Stimulated activated CD4-positive, alpha-beta T cell treated with anti-CD3 and anti-CD28 coated beads, TNF-alpha, amount 100 ng/mL, for 24 hours (primary cell): Measurements from ENCODE around the gene ABCA7.
"Not testable (repeated sequence)": the region's sequence is repeated elsewhere in the genome, so short reads cannot be mapped to it uniquely, and the experiment has no call there.

Experiments used
- DNase-seq, 3 experiments: peaks; one replicate each; pipeline ENCODE4 v3.0.0-alpha.2; 2020; ENCODE audit warnings: low read depth in 3 of 3

The ABCA7 gene

DNA sequence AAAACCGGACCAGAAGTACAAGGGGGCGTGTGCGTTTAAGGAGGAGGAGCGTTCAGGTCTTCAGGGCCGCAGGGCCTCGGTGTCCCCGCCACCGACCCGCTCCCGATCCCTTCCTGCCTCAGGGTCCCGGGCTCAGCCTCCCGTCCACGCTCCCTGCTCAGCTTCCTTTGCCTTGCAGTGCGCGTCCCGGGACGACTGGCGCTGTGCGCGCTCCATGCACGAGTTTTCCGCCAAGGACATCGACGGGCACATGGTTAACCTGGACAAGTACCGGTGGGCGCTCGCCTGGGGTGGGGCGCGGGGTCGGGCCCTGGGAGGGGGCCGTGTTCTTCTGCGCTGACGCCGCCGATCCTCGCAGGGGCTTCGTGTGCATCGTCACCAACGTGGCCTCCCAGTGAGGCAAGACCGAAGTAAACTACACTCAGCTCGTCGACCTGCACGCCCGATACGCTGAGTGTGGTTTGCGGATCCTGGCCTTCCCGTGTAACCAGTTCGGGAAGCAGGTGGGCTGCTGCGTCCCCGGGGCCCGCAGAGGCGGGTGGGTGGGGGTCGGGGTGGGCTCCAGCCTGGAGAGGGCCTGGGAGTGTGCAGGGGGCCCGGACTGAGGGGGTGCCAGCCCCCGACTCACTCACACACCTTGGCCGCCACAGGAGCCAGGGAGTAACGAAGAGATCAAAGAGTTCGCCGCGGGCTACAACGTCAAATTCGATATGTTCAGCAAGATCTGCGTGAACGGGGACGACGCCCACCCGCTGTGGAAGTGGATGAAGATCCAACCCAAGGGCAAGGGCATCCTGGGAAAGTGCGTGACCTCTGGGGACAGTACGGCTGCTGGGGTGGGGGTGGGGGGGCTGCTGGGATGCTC, 65.3 kb downstream of the ABCA7 start:
- no peak for DNase-seq

- no peak for DNase-seq
These were observed 66.2 kb downstream of the ABCA7 start for GRCh38 chr19:1105873-1106840.

GRCh38 chr19:1106841-1107660, 67.1 kb downstream of the ABCA7 start:
- no peak for DNase-seq

GRCh38 chr19:1107661-1108261, 67.9 kb downstream of the ABCA7 start:
- no peak for DNase-seq

- no peak for DNase-seq
These were observed 68.6 kb downstream of the ABCA7 start for GRCh38 chr19:1108291-1109031.

- DNase-seq: no peak
These were observed 69.2 kb downstream of the ABCA7 start for GRCh38 chr19:1109032-1109551.

DNA sequence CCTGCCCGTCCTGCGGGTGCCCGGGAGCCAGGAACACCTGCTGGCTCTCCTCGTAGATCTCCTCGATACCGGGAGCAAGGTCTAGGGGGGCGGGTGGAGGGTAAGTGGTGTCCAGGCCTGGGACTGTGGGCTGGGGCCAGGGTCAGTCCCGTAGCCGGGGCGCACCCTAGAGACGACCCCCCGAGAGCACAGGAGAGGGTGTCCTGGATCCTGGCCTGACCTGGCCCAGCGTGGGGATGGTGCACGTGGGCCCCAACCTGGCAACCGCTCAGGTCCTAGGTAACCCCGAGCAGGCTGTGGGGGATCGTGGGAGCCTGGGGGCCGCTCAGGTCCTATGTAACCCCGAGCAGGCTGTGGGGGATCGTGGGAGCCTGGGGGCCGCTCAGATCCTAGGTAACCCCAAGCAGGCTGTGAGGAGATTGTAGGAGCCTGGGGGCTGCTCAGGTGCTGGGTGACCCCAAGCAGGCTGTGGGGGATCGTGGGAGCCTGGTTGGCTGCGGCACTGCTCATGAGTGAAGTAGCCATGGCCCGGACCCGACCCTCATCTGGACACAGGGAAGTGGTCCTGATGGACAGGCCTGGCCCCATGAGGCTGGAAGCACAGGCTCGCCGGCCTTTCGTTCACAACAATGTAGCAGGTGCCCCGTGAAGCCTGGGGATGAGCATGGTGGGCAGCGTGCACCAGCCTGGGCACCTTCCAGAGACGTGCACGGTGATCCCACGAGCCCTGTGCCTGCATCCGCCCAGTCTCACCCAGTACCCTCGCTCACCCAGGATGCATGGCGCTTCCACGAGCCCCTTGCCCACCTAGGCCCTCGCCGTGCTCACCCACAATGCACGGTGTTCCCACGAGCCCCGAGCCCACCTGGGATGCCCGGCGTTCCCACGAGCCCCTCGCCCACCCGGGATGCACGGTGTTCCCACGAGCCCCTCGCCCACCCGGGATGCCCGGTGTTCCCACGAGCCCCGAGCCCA, 70.1 kb downstream of the ABCA7 start:
- DNase-seq: no peak

- DNase-seq: no peak
These were observed 71.1 kb downstream of the ABCA7 start for GRCh38 chr19:1110809-1111640.

DNA sequence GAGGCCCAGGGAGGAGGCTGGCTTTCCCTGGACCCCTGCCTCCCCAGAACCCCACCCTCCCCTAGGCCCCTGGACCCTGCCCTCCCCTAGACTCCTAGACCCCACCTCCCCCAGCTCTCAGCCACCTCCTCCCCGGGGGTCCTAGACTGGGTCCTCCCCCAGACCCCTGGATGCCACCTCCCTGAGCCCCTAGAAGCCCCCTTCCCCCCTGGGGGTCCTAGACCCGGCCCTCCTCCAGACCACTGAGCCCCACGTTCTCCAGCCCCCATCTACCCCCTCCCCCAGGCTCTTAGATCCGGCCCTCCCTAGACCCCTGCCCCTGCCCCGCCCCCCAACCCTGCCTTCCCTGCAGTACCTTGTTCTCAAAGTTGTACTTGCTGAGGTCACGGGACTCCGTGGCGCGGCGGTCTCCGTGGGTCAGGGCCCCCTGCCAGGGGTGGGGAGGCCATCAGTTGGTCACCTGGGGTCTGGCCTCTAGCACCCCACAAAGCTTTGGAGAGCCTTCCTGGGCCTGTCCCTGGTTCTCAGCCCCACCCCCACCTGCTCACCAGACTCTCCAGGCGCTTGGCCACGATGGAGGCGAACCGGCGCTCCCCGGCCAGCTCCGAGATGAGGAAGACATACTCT, 71.8 kb downstream of the ABCA7 start:
- DNase-seq: no peak

DNA sequence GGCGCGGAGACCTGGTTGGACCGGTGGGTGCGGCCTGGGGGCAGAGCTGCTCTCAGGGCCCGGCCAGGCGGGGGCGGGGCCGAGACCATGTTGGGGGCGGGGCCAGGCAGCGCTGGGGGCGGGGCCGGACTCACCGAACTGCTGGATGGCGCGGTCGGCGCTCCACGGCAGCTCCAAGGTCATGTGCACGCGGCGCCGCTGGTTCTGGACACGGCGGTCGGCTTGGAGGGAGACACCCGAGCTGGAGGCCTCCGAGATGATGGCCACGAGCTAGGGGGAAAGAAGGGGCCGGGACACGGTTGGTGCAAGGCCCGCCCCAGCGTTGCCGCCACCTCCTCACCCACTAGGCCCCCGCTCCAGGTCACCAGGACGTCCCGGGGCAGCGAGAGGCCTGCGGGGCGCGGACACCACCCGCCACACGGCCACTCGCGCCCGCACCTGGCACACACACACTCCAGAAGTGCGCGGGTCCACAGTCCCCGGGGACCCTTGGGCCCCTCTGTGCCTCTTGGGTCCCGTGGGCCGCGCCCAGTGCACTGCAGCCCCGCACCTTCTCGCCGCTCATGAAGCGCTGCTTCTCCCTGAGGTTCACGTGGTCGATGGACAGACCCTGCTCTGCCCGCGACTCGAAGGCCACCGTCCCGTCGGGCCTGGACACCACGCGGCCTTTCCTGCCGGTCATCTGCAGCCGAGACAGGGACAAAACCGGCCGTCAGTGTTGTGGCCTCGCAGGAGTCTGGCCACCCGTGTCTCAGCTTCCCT, 72.5 kb downstream of the ABCA7 start:
- no peak for DNase-seq

DNA sequence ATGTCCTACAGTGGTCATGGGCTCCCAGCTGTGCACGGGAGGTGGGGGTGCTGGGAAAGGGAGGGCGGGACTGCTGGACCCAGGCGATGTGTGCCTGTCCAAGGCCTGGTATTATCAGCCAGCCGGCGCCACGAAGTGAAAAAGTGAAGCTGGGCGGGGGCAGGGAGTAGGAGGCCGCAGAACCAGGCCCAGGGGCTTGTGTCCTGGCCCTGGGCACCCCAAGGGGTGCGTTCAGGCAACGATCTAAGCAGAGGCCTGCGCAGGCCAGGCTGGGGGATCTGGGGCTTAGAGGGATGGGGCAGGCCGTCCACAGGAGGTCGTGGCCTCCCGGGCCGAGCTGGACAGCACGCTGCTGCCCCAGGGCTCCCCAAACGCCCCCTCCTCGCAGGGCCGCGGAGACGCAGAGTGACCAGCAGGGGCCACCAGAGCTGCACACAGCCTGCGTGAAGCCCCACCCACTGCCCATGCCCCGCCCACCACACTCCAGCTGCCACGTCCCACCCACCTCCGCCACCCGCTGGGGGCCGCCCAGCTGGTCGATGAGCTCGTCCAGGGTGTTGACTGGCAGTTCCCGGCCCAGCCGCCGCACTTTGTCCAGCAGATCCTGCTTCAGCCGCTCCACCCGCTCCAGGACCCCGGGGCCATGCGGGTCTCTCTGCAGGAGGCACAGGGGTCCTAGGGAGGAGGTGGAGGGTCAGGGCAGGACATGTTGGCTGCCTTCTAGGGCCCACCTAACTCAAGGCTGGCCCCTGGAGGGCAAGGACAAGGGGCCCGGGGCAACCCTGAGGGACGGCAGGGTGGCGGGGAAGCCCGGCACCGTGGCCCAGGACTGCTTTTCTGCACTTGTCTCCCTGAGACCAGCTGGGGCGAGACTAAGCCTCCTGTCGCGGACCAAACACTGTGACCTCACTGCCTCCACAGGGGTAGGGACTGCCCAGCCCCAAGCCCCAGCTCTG, 73.4 kb downstream of the ABCA7 start:
- DNase-seq: peak; percentile 65 to 88 (median 65)

- DNase-seq: no peak
These were observed 74.1 kb downstream of the ABCA7 start for GRCh38 chr19:1113986-1114483.

DNA sequence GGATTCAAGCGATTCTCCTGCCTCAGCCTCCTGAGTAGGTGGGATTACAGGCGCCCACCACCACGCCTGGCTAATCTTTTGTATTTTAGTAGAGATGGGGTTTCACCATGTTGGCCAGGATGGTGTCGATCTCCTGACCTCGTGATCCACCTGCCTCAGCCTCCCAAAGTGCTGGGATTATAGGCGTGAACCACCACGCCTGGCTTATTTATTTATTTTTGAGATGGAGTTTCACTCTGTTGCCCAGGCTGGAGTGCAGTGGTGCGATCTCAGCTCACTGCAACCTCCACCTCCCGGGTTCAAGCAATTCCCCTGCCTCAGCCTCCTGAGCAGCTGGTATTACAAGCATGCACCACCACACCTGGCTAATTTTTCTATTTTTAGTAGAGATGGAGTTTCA, 74.8 kb downstream of the ABCA7 start:
- not testable (repeated sequence) for DNase-seq
